NCI-H1694 (cell line): ENCODE results near the gene ITPR1.

Source experiments
- DNase-seq: peaks from one replicate; lab custom pipeline; 2025; lab: John Stamatoyannopoulos, UW

Gene ITPR1

GRCh38 chr3:4491855-4492207 lies 1.3 kb upstream of the ITPR1 start:
- DNase-seq, result no peak

- no peak for DNase-seq
Observed at GRCh38 chr3:4492208-4493013, 737 bp upstream of the ITPR1 start.

GRCh38 chr3:4493941-4494894 lies 1.1 kb downstream of the ITPR1 start:
- no peak for DNase-seq

GRCh38 chr3:4494895-4495264 lies 1.7 kb downstream of the ITPR1 start:
- DNase-seq, result no peak

GRCh38 chr3:4495294-4496086 lies 2.3 kb downstream of the ITPR1 start:
- DNase-seq, result no peak

GRCh38 chr3:4496087-4496452 lies 2.9 kb downstream of the ITPR1 start:
- no peak for DNase-seq

GRCh38 chr3:4497005-4497692 lies 4.0 kb downstream of the ITPR1 start:
- DNase-seq, result no peak

GRCh38 chr3:4497843-4498324 lies 4.7 kb downstream of the ITPR1 start:
- no peak for DNase-seq

- no peak for DNase-seq
Observed at GRCh38 chr3:4498446-4498845, 5.3 kb downstream of the ITPR1 start.

- DNase-seq, result no peak
Observed at GRCh38 chr3:4501437-4501836, 8.3 kb downstream of the ITPR1 start.

- DNase-seq, result no peak
Observed at GRCh38 chr3:4501927-4502326, 8.8 kb downstream of the ITPR1 start.

GRCh38 chr3:4503050-4503449 lies 9.9 kb downstream of the ITPR1 start:
- no peak for DNase-seq

- no peak for DNase-seq
Observed at GRCh38 chr3:4504340-4505261, 11.5 kb downstream of the ITPR1 start.

GRCh38 chr3:4505688-4506558 lies 12.8 kb downstream of the ITPR1 start:
- DNase-seq, result no peak

- DNase-seq, result no peak
Observed at GRCh38 chr3:4506559-4507023, 13.4 kb downstream of the ITPR1 start.

- DNase-seq, result no peak
Observed at GRCh38 chr3:4507024-4507596, 14.0 kb downstream of the ITPR1 start.

GRCh38 chr3:4508048-4508981 lies 15.2 kb downstream of the ITPR1 start:
- no peak for DNase-seq

- DNase-seq, result no peak
Observed at GRCh38 chr3:4509043-4509442, 15.9 kb downstream of the ITPR1 start.
